Activated CD4-positive, alpha-beta T cell treated with anti-CD3 and anti-CD28 coated beads, Interleukin-2, amount 10 ng/mL, durations not matched to agents 7 days and 5 days (primary cell): Measurements from ENCODE around the gene ARHGAP15. TPM values are rescaled to one million over a fixed set of nuclear protein-coding genes. Genes with fewer than 3 reads are reported as not detected.
A peak's percentile ranks its signal among the peaks of the same experiment; 100 is the strongest.

Source experiments
- CTCF ChIA-PET: fragments of 350-600 bp; sonication (Branson Sonifier 250); formaldehyde crosslinking; loops from one replicate; lab custom pipeline; 2021; ENCODE audit warnings: antibody characterized with exemption; lab: Charles Lee
- POLR2A ChIA-PET: fragments of 350-600 bp; sonication (Branson Sonifier 250); formaldehyde crosslinking; loops from one replicate; lab custom pipeline; 2021; ENCODE audit warnings: antibody characterized with exemption; lab: Charles Lee
- DNase-seq: peaks from one replicate; pipeline ENCODE4 v3.0.0-alpha.2; 2020
- H3K27ac Mint-ChIP-seq: one replicate; pipeline ENCODE4 v1.8.0; 2021; ENCODE audit warnings: mild to moderate bottlenecking, moderate library complexity, mixed read lengths
- H3K27me3 Mint-ChIP-seq: one replicate; pipeline ENCODE4 v1.8.0; 2021; ENCODE audit warnings: mixed read lengths
- H3K36me3 Mint-ChIP-seq: one replicate; pipeline ENCODE4 v1.8.0; 2021; ENCODE audit warnings: low read depth, mixed read lengths
- H3K4me1 Mint-ChIP-seq: one replicate; pipeline ENCODE4 v1.8.0; 2021; ENCODE audit warnings: mixed read lengths
- H3K4me3 Mint-ChIP-seq: one replicate; pipeline ENCODE4 v1.8.0; 2021; ENCODE audit warnings: mild to moderate bottlenecking, moderate library complexity, mixed read lengths
- H3K9me3 Mint-ChIP-seq: one replicate; pipeline ENCODE4 v1.8.0; 2021; ENCODE audit warnings: mixed read lengths
- total RNA-seq, 2 experiments: library from RNA; stranded (reverse); gene quantifications; one replicate each; pipeline ENCODE4 v1.2.3, GENCODE V29; 2021

Gene ARHGAP15
- total RNA-seq, 2 experiments from 2014 or later, result 189 to 197 TPM

- Mint-ChIP-seq H3K27me3 (no peaks in the 10 kb centered on the region), H3K36me3 (peaks cover 63% of the 10 kb centered on the region), H3K4me1 (peaks cover 45% of the 10 kb centered on the region), H3K27ac (no peak overlapping the region), H3K9me3 (peaks cover 6% of the 10 kb centered on the region), H3K4me3 (no peak overlapping the region)
- POLR2A ChIA-PET, result no interaction called here
- DNase-seq, result no peak
- CTCF ChIA-PET, result interaction anchor here (0.5 to 1.6 kb wide), 4 partner anchors 8 to 16 kb away, joined by 3 to 4 read pairs (median 4); no protein-coding TSS in a partner anchor
These were observed 54.7 kb downstream of the ARHGAP15 start for GRCh38 chr2:143183804-143184463.

- Mint-ChIP-seq H3K4me3 (no peak overlapping the region), H3K9me3 (peaks cover 2% of the 10 kb centered on the region), H3K27ac (no peak overlapping the region), H3K4me1 (peaks cover 33% of the 10 kb centered on the region), H3K36me3 (peaks cover 60% of the 10 kb centered on the region), H3K27me3 (no peaks in the 10 kb centered on the region)
- POLR2A ChIA-PET, result no interaction called here
- CTCF ChIA-PET, result no interaction called here
- DNase-seq, result no peak
These were observed 57.7 kb downstream of the ARHGAP15 start for GRCh38 chr2:143186876-143187275.

- CTCF ChIA-PET, result interaction anchor here (1.5 kb wide), 1 partner anchor 20 kb away, joined by 3 read pairs; no protein-coding TSS in a partner anchor
These were observed 61.2 kb downstream of the ARHGAP15 start for GRCh38 chr2:143190431-143190830.

GRCh38 chr2:143192106-143192505 lies 62.9 kb downstream of the ARHGAP15 start:
- DNase-seq, result no peak
- peaks cover 9% of the 10 kb centered on the region for H3K4me1 Mint-ChIP-seq
- peaks cover 54% of the 10 kb centered on the region for H3K36me3 Mint-ChIP-seq
- ChIA-PET POLR2A (no interaction called here), CTCF (interaction anchor here (1.2 kb wide), 1 partner anchor 8 kb away, joined by 4 read pairs; no protein-coding TSS in a partner anchor)
- H3K4me3 Mint-ChIP-seq, result no peak overlapping the region
- no peak overlapping the region for H3K27ac Mint-ChIP-seq
- peaks cover 2% of the 10 kb centered on the region for H3K9me3 Mint-ChIP-seq
- no peaks in the 10 kb centered on the region for H3K27me3 Mint-ChIP-seq

More at GRCh38 chr2:143190431-143190830, 61.2 kb downstream of the ARHGAP15 start:
- POLR2A ChIA-PET, result no interaction called here
- Mint-ChIP-seq H3K4me3 (no peak overlapping the region), H3K36me3 (peaks cover 64% of the 10 kb centered on the region), H3K9me3 (peaks cover 2% of the 10 kb centered on the region), H3K4me1 (peaks cover 18% of the 10 kb centered on the region), H3K27ac (no peak overlapping the region), H3K27me3 (no peaks in the 10 kb centered on the region)
- DNase-seq, result no peak

GRCh38 chr2:143192716-143193115 lies 63.5 kb downstream of the ARHGAP15 start:
- H3K4me1 Mint-ChIP-seq, result peaks cover 9% of the 10 kb centered on the region
- no peak overlapping the region for H3K27ac Mint-ChIP-seq
- no peak for DNase-seq
- H3K9me3 Mint-ChIP-seq, result peaks cover 2% of the 10 kb centered on the region
- CTCF ChIA-PET, result interaction anchor here (1.2 kb wide), 1 partner anchor 9 kb away, joined by 4 read pairs; no protein-coding TSS in a partner anchor
- no peaks in the 10 kb centered on the region for H3K27me3 Mint-ChIP-seq
- no peak overlapping the region for H3K4me3 Mint-ChIP-seq
- POLR2A ChIA-PET, result no interaction called here
- peaks cover 52% of the 10 kb centered on the region for H3K36me3 Mint-ChIP-seq

GRCh38 chr2:143193121-143193520 lies 63.9 kb downstream of the ARHGAP15 start:
- CTCF ChIA-PET, result no interaction called here
- Mint-ChIP-seq H3K4me3 (no peak overlapping the region), H3K27me3 (no peaks in the 10 kb centered on the region), H3K4me1 (peaks cover 9% of the 10 kb centered on the region), H3K27ac (no peak overlapping the region), H3K9me3 (peaks cover 2% of the 10 kb centered on the region), H3K36me3 (peaks cover 53% of the 10 kb centered on the region)
- DNase-seq, result no peak
- POLR2A ChIA-PET, result no interaction called here

- H3K4me3 Mint-ChIP-seq, result no peak overlapping the region
- H3K4me1 Mint-ChIP-seq, result peaks cover 7% of the 10 kb centered on the region
- H3K27ac Mint-ChIP-seq, result no peak overlapping the region
- H3K27me3 Mint-ChIP-seq, result no peaks in the 10 kb centered on the region
- DNase-seq, result no peak
- POLR2A ChIA-PET, result no interaction called here
- H3K36me3 Mint-ChIP-seq, result peaks cover 50% of the 10 kb centered on the region
- H3K9me3 Mint-ChIP-seq, result no peaks in the 10 kb centered on the region
- CTCF ChIA-PET, result interaction anchor here (0.7 kb wide), 1 partner anchor 12 kb away, joined by 4 read pairs; no protein-coding TSS in a partner anchor
These were observed 66.3 kb downstream of the ARHGAP15 start for GRCh38 chr2:143195511-143195910.

- no peak for DNase-seq
- Mint-ChIP-seq H3K36me3 (peaks cover 80% of the 10 kb centered on the region), H3K9me3 (peaks cover 10% of the 10 kb centered on the region), H3K27me3 (no peaks in the 10 kb centered on the region), H3K27ac (peak overlapping the region; percentile 87), H3K4me1 (peaks cover 50% of the 10 kb centered on the region), H3K4me3 (no peak overlapping the region)
- CTCF ChIA-PET, result interaction anchor here (0.7 to 1.9 kb wide), 3 partner anchors 18 to 42 kb away, joined by 3 to 5 read pairs (median 4); no protein-coding TSS in a partner anchor
- POLR2A ChIA-PET, result no interaction called here
These were observed 74.8 kb downstream of the ARHGAP15 start for GRCh38 chr2:143204062-143204461.

- Mint-ChIP-seq H3K36me3 (peaks cover 82% of the 10 kb centered on the region), H3K27me3 (no peaks in the 10 kb centered on the region), H3K4me1 (peaks cover 55% of the 10 kb centered on the region), H3K9me3 (peaks cover 10% of the 10 kb centered on the region), H3K4me3 (no peak overlapping the region), H3K27ac (peak overlapping the region; percentile 79)
- CTCF ChIA-PET, result interaction anchor here (0.7 to 1.9 kb wide), 4 partner anchors 8 to 372 kb away, joined by 3 to 5 read pairs (median 4); no protein-coding TSS in a partner anchor
- POLR2A ChIA-PET, result no interaction called here
- peak; percentile 26 for DNase-seq
These were observed 76.0 kb downstream of the ARHGAP15 start for GRCh38 chr2:143205106-143205764.

GRCh38 chr2:143209570-143210445 lies 80.6 kb downstream of the ARHGAP15 start:
- H3K36me3 Mint-ChIP-seq, result peaks cover 70% of the 10 kb centered on the region
- H3K4me1 Mint-ChIP-seq, result peaks cover 32% of the 10 kb centered on the region
- no peak for DNase-seq
- CTCF ChIA-PET, result no interaction called here
- H3K9me3 Mint-ChIP-seq, result peaks cover 3% of the 10 kb centered on the region
- H3K27me3 Mint-ChIP-seq, result no peaks in the 10 kb centered on the region
- no peak overlapping the region for H3K4me3 Mint-ChIP-seq
- H3K27ac Mint-ChIP-seq, result peak overlapping the region; percentile 28
- POLR2A ChIA-PET, result no interaction called here

GRCh38 chr2:143210446-143210819 lies 81.2 kb downstream of the ARHGAP15 start:
- no peak for DNase-seq
- peaks cover 3% of the 10 kb centered on the region for H3K9me3 Mint-ChIP-seq
- peaks cover 70% of the 10 kb centered on the region for H3K36me3 Mint-ChIP-seq
- H3K4me1 Mint-ChIP-seq, result peaks cover 28% of the 10 kb centered on the region
- H3K4me3 Mint-ChIP-seq, result no peak overlapping the region
- H3K27me3 Mint-ChIP-seq, result no peaks in the 10 kb centered on the region
- POLR2A ChIA-PET, result no interaction called here
- H3K27ac Mint-ChIP-seq, result no peak overlapping the region
- CTCF ChIA-PET, result no interaction called here

GRCh38 chr2:143217512-143218115 lies 88.4 kb downstream of the ARHGAP15 start:
- Mint-ChIP-seq H3K4me1 (peaks cover 38% of the 10 kb centered on the region), H3K27ac (peak overlapping the region; percentile 60), H3K36me3 (peaks cover 54% of the 10 kb centered on the region), H3K9me3 (no peaks in the 10 kb centered on the region), H3K4me3 (no peak overlapping the region), H3K27me3 (no peaks in the 10 kb centered on the region)
- ChIA-PET POLR2A (no interaction called here), CTCF (no interaction called here)
- no peak for DNase-seq
